Hindlimb muscle (tissue), 1 donor: ENCODE results near the gene AGPAT2. TPM values are rescaled to one million over a fixed set of nuclear protein-coding genes. Genes with fewer than 3 reads are reported as not detected.

Experiments
- DNase-seq: peaks from one replicate; pipeline ENCODE4 v3.0.0-alpha.2; 2013
- polyA plus RNA-seq: library from polyadenylated mRNA; unstranded; fragments of 120-200 nt; gene quantifications from one replicate; pipeline ENCODE4 v1.2.1, GENCODE V29; 2013; ENCODE audit not compliant: insufficient read length

Gene AGPAT2
- polyA plus RNA-seq, 1 donor, result 19.1 TPM

DNA sequence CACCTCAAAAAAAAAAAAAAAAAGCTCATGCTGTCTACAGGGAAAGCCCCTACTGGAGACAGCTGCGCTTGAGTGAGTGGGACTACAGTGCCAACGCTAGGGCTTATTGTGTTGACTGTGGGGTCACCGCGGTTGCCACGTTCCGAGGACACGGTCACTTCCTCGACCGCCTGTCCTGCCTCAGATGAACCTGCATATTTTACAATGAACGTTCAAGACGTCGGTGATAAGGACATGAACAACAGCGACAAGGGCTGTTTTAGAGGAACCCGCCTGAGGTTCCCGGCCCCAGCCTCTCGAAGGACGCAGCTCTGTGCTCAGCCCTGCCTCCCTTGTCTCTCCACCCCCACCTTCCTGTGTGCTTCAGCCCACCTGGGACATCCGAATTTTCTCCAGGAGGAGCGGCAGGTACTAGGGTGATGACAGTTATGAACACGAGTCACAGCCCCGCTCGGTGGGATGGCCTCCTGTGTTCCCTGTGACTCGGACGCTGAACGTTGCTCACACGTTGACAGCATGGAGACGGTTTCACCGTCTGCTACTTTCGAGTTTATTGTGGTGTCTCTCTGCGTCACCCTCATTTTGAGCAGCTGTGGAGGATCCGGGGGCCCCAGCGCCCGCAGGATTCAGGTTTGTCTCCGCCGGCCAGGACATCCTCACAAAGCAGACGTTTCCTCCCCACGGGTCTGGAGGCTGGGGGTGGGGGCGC lies 13.9 kb upstream of the AGPAT2 start:
- no peak for DNase-seq

DNA sequence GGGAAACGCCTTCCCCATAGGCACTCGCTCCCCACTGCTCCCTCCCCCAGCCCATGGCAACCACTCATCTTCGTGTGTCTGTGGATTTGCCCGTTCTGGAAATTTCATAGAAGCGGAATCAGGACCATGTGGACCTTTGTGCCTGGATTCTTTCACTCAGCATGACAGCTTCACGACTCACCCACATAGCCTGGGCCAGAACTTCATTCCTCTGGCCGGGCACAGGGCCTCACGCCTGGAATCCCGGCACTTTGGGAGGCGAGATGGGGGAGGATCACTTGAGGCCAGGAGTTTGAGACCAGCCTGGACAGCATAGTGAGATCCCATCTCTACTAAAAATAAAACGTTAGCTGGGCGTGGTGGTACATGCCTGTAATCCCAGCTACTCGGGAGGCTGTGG lies 13.0 kb upstream of the AGPAT2 start:
- DNase-seq, result no peak

GRCh38 chr9:136698635-136699246 lies 11.5 kb upstream of the AGPAT2 start:
- no peak for DNase-seq

- DNase-seq, result no peak
These were observed 10.7 kb upstream of the AGPAT2 start for GRCh38 chr9:136697821-136698526.

DNA sequence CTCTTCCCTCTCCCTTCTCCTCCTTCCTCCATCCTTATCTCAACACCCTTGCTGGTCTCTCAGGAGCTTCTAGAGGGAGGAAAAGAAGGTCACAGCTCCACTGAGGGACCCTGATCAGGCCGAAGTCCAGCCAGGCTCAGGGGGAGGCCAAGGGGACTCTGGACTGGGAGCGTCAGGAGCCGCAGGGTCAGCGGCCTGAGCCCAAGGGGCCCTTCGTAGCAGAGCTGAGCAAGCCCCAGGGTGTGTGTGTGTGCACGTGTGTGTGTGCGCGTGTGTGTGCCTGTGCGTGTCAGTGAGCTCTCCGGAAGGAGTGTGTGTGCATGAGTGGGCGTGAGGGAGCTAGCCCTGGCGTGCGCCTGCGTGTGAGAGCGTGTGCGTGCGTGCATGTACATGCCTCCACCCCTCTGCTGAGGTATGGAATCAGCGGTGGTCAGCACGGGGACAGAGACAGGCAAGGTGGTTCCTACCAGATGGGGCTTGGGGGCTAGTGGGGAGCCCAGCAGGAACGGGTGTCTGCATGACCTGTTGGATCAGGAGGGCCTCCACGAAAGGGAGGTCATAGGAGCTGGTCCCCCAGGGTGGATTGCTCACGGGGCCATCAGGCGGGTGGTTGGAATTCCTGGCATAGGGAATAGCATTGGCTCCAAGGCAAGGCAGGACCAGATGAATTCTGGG lies 10.0 kb upstream of the AGPAT2 start:
- no peak for DNase-seq

DNA sequence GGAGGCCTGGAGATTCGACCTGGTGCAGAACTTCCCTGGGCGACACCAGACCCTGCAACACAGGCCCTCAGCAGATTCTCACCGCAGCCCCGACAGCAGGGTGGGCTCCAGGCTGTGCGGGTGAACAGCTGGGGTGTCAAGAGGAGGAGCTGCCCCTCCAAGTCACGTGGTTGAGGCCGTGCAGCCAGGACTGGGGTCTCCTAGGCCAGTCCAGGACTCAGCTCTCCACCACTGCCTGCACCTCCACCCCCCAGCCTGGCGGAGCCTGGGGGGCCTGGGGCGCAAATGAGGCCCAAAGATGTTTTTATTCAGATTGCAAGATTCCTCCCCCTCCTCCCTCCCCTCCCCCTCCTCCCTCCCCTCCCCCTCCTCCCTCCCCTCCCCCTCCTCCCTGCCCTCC lies 9.2 kb upstream of the AGPAT2 start:
- no peak for DNase-seq

- no peak for DNase-seq
These were observed 8.7 kb upstream of the AGPAT2 start for GRCh38 chr9:136695955-136696354.

- no peak for DNase-seq
These were observed 8.2 kb upstream of the AGPAT2 start for GRCh38 chr9:136695435-136695895.

- no peak for DNase-seq
These were observed 7.6 kb upstream of the AGPAT2 start for GRCh38 chr9:136694872-136695247.

GRCh38 chr9:136694163-136694871 lies 7.1 kb upstream of the AGPAT2 start:
- DNase-seq, result no peak

GRCh38 chr9:136693490-136694162 lies 6.4 kb upstream of the AGPAT2 start:
- no peak for DNase-seq

- no peak for DNase-seq
These were observed 5.9 kb upstream of the AGPAT2 start for GRCh38 chr9:136693135-136693489.

GRCh38 chr9:136692185-136693134 lies 5.2 kb upstream of the AGPAT2 start:
- DNase-seq, result no peak

- DNase-seq, result no peak
These were observed 4.3 kb upstream of the AGPAT2 start for GRCh38 chr9:136691316-136692184.

DNA sequence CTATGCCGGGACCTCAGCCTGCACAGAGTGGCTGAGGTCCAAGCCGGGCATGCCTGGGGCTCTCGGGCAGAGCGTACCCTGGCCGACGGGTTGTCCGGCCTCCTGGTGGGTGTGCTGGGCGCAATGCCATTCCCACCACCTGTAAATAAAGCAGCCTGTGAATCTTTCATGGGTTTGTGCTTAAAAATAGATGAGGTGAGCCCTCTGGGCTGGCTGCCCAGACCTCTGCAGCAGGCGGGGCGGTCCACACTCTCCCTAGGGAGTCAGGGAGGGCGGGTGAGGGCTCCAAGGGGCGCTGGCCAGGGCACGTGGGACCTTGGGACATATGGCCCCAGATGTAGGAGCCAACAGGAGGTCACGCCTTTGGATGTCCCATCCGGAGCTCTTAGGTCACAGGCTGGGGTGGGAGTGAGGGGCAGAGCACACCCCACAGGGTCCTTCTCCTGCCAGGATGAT lies 3.6 kb upstream of the AGPAT2 start:
- no peak for DNase-seq

- DNase-seq, result no peak
These were observed 3.0 kb upstream of the AGPAT2 start for GRCh38 chr9:136690104-136690805.

GRCh38 chr9:136689108-136689460 lies 1.8 kb upstream of the AGPAT2 start:
- DNase-seq, result no peak

GRCh38 chr9:136688274-136689107 lies 1.2 kb upstream of the AGPAT2 start:
- no peak for DNase-seq
